ENCODE results near the gene SLC12A8. TPM values are rescaled to one million over a fixed set of nuclear protein-coding genes. Genes with fewer than 3 reads are reported as not detected.

Gene SLC12A8
- total RNA-seq, 4 donors from 2014 or later: 0.26 to 4.7 (median 0.58) TPM; not detected in 1

DNA sequence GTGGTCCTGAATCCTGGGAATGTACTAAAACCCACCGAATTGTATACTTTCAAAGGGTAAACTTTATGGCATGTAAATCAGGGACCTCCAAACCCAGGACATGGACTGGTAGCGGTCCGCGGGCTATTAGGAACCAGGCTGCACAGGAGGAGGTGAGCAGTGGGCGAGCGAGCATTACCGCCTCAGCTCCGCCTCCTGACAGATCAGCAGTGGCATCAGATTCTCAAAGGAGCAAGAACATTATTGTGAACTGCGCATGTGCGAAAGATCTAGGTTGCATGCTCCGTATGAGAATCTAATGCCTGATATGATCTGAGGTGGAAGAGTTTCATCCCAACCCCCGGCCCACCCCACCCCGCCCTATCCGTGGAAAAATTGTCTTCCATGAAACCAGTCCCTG, 178.9 kb downstream of the SLC12A8 start:
- Histone ChIP-seq H3K9me3 (peaks cover 0 to 3% of the 10 kb centered on the region in 2 donors), H3K27me3 (no peaks in the 10 kb centered on the region), H3K4me3 (no peak overlapping the region), H3K36me3 (no peaks in the 10 kb centered on the region), H3K27ac (no peak overlapping the region), H3K4me1 (no peaks in the 10 kb centered on the region)
- no peak for DNase-seq
- TF ChIP-seq CTCF (IDR thresholded peaks at IDR 0.05) (no peak), POLR2A (IDR thresholded peaks at IDR 0.05) (no peak)
- intact Hi-C loops (cut with DNase I; ENCODE audit: low total_unique reads): no loop called here

- intact Hi-C loops (cut with DNase I; ENCODE audit: low total_unique reads): no loop called here
- no peak for DNase-seq
- H3K27ac ChIP-seq: no peak overlapping the region
Measured at GRCh38 chr3:125033135-125033534, 179.4 kb downstream of the SLC12A8 start.

GRCh38 chr3:125032683-125033082, 179.9 kb downstream of the SLC12A8 start:
- H3K27ac ChIP-seq: no peak overlapping the region
- TF ChIP-seq POLR2A (IDR thresholded peaks at IDR 0.05) (no peak), CTCF (IDR thresholded peaks at IDR 0.05) (no peak)
- no peaks in the 10 kb centered on the region for H3K27me3 ChIP-seq
- H3K36me3 ChIP-seq: no peaks in the 10 kb centered on the region
- DNase-seq: no peak
- H3K4me1 ChIP-seq: no peaks in the 10 kb centered on the region
- H3K4me3 ChIP-seq: no peak overlapping the region
- peaks cover 0 to 3% of the 10 kb centered on the region in 2 donors for H3K9me3 ChIP-seq
- intact Hi-C loops (cut with DNase I; ENCODE audit: low total_unique reads): no loop called here

More at GRCh38 chr3:125033135-125033534, 179.4 kb downstream of the SLC12A8 start:
- no peak for TF ChIP-seq POLR2A (IDR thresholded peaks at IDR 0.05)
- TF ChIP-seq CTCF (IDR thresholded peaks at IDR 0.05): no peak
- no peak overlapping the region for H3K4me3 ChIP-seq
- no peaks in the 10 kb centered on the region for H3K27me3 ChIP-seq
- no peaks in the 10 kb centered on the region for H3K36me3 ChIP-seq
- H3K4me1 ChIP-seq: no peaks in the 10 kb centered on the region
- H3K9me3 ChIP-seq: peaks cover 0 to 3% of the 10 kb centered on the region in 2 donors

Small RNA genes within 50 kb of the gene (microRNA-seq; reads per million reads assigned to microRNA genes)
- not detected for gene MIR5092 (ENCODE audit: borderline microRNAs expressed, borderline replicate concordance)

Small RNA genes within 50 kb of the gene (small RNA-seq; reads per million reads assigned to genes)
- gene MIR5092 (not detected), gene RNA5SP137 (not detected), gene RNU6-230P (not detected)

Other genes with a start within 250 kb of the SLC12A8 start
- gene HEG1, start 156.8 kb downstream of the SLC12A8 start, total RNA-seq: 10 to 100 TPM; 64.8 to 97.0 (median 71.7) TPM
- 10 to 100 TPM; 21.2 to 93.1 (median 53.0) TPM for gene ZNF148, start 162.6 kb upstream of the SLC12A8 start, total RNA-seq